Stimulated activated CD8-positive, alpha-beta memory T cell treated with anti-CD3 and anti-CD28 coated beads, Interleukin-7, amount 100 ng/mL, for 4 hours (primary cell): ENCODE results near the gene NRN1.
"Not testable (repeated sequence)": the region's sequence is repeated elsewhere in the genome, so short reads cannot be mapped to it uniquely, and the experiment has no call there.

Experiments
- DNase-seq, 2 donors: peaks; one replicate each; pipeline ENCODE4 v3.0.0-alpha.2; 2020; ENCODE audit warnings: low read depth in 2 of 2

Gene NRN1

GRCh38 chr6:5981126-5982026, 25.3 kb downstream of the NRN1 start:
- no peak for DNase-seq

- no peak for DNase-seq
Measured at GRCh38 chr6:5979650-5980420, 26.9 kb downstream of the NRN1 start.

GRCh38 chr6:5976811-5977210, 29.9 kb downstream of the NRN1 start:
- no peak for DNase-seq

DNA sequence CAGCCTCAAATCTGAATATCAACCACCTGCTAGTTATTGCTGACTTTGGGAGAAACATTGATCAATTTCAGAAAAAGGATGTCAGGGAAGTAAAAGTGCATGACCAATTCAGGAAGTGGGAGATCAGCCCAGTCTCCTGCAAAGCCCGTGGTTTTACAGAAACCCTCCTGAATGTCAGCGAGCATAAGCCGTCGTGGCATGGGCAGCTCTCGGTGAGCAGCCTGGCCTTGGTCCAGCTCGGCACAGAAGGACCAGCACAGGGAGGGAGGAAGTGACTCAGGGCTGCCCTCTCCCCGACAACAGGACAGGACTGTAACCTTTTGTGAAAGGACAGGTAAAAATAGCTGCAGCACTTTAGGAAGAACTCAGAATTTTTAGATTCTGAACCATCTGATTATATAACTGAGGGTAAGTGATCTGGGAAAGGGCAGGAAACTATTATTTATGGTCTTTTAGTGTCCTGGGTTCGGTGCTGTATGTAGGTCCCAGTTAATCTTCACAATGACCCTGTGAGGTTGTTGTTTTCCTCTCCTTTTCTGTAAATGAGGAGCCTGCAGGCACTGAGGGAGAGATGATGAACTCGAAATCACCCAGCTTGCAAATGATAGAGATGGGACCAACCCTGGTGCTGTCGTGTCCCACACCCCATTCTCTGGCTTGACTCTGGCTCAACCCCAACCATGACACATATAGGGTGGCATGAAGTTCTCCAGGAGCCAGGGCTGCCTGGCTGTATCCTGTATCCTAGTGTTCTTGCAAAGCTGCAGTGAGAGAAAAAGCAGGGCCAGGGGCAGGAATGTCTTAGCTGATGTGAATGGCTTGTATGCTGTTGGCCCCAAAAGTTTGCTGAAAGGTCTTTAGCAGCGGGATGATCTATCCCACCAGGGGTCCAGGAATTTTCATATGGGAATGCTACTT, 37.6 kb downstream of the NRN1 start:
- no peak for DNase-seq

DNA sequence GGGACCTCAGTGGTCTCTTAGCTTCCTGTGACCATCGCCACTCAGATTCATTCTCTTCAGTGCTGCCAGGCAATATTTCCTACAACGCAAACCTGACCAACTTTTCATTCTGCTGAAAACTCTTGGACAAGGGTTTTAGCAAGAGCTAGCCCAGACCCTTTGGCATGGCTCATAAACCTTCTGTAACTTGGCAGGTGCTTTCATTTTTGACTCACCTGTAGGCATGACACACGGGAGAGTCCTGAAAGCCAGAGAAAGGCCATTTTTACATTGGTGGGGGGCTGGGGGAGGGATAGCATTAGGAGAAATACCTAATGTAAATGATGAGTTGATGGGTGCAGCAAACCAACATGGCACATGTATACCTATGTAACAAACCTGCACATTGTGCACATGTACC, 38.7 kb downstream of the NRN1 start:
- DNase-seq: not testable (repeated sequence)

DNA sequence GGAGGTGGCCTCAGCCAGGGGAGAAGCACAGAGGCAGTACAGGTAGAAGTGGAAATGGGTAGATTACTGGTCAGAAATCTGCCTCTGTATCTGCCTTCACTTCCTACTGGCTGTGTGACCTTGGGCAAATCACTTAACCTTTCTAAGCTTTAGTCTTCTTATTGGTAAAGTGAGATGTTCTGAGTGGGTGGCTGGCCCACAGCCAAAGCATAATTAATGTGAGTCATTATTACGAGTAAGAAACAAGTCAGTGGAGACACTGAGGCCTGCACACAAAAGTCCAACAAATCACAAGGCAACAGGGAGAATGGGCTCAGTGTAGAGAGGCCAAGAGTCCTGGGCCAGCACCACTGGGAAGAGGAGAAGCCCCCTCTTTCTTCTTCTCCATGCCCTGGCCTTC, 39.1 kb downstream of the NRN1 start:
- no peak for DNase-seq

DNA sequence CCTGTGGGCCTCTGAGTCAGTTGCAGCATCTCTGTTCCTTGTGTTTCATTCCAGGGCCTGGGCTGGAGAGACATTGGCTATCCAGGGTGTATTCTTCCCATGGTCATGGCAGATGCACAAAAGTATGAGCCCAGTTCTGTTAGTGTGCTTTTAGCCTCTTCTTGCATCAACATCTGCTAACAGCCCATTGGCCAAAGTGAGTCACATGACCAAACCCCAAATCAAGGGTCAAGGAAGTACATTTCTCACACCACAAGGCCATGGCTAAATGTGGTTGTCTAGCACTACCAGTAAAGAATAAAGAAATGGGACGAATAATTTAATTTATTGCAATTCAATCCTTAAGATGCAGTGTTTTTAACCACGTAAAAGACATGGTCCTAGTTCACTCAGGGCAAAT, 43.9 kb downstream of the NRN1 start:
- DNase-seq: no peak

DNA sequence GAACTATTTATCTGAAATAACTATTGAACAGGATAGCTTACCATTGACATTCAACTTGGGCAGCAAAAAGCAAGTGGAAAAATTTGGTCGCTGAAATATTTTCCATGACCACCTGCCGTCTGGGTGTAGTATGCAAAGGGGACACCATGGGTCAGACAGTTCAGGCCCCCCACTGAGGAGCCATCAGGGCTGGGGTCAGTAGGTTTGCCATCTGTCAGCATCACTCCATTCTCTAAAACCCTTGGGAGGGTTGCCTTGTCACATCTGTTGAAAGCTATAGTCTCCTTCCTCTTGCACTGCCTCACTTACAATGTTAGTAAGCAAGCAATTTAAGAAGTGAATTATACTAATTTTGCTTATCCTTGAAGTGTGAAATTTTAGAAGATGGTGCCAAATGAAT, 44.9 kb downstream of the NRN1 start:
- no peak for DNase-seq

DNA sequence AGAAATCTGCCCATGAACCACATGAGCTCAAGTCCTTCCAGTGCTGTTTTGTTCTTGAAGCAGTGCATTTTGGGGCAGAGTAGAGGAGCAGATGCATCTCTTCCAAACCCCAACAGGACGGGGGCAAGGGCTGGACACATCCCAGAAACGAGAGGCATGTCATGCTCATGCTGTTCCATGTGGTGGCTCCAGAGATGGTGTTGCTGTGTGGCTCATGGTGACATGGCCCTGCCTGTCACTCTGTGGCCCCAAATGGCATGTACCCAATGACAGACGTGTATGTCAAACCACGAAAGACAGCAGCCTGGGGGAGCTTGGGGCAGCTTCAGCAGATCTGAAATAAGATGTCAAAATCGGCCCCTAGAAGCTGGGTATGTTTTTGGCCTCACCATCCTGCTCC, 46.3 kb downstream of the NRN1 start:
- DNase-seq: no peak

DNA sequence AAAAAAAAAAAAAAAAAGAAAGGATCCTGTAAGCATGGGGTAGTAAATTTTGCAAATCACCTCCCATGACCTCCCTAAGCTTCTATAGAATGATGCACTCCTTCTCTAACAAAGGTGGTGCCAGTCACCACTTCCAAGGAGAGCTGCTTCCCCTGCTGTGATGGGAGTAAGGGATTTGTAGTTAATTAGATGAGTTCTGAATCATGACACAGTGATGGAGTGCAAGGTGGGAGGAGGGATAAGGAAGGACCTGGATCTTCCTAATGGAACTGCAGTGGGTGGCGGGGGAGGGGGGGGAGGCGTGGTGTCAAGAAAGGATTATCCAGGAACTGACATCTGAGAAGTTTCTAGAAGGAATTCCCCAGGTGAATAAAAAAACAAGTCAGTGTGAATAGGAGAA, 47.8 kb downstream of the NRN1 start:
- DNase-seq: no peak

GRCh38 chr6:5956939-5957338, 49.8 kb downstream of the NRN1 start:
- no peak for DNase-seq

GRCh38 chr6:5950361-5950785, 56.4 kb downstream of the NRN1 start:
- DNase-seq: no peak
